ENCODE results near the gene THRB.

The THRB gene

DNA sequence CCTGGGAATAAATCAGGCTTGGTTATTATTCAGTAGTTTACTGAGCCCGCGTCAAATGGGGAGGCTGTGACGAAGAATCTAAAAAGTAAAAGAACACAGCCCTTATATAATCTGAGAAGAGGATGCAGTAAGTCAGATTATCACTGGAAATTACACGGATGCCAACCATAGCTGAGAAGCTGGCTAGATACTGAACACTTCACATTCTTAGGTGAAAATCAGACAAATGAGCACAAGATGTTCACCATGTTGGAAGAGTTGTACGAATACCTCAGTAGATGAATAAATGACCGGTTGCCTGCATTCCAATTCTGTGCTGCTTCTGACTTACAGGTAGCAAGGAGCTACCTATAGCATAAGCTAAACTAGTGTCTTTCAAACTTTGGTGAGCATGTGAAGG lies 254.3 kb downstream of the THRB start:
- DNase-seq (ENCODE audit: extremely low read depth in 1 of 2, low read depth in 1 of 2), result no peak

- DNase-seq (ENCODE audit: extremely low read depth in 1 of 2, low read depth in 1 of 2), result no peak
Observed at GRCh38 chr3:24237971-24238706, 256.5 kb downstream of the THRB start.

DNA sequence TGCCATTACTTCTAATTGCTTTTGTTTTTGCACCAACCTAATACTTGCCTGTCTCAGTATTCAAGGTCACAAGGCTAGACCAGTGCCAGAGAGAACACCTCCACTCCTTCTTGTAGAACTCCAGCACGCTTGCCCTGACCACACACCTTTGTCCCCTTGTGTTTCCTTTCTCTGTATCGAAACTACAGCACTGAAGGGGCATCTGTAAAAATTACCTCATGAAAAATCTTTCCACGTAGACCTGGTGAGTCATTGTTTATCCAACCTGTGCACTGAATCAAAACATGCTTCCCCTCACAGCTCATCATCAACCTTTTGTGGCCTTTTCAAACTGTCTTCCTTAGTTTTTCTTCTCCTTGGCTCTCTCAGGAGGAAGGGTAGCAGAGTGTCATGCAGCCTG lies 259.5 kb downstream of the THRB start:
- DNase-seq (ENCODE audit: extremely low read depth in 1 of 2, low read depth in 1 of 2), result no peak

GRCh38 chr3:24232784-24233183 lies 261.9 kb downstream of the THRB start:
- no peak for DNase-seq (ENCODE audit: extremely low read depth in 1 of 2, low read depth in 1 of 2)

GRCh38 chr3:24229468-24230221 lies 265.0 kb downstream of the THRB start:
- DNase-seq (ENCODE audit: extremely low read depth in 1 of 2, low read depth in 1 of 2), result no peak

GRCh38 chr3:24227635-24228034 lies 267.0 kb downstream of the THRB start:
- no peak for DNase-seq (ENCODE audit: extremely low read depth in 1 of 2, low read depth in 1 of 2)

GRCh38 chr3:24226397-24226796 lies 268.3 kb downstream of the THRB start:
- DNase-seq (ENCODE audit: extremely low read depth in 1 of 2, low read depth in 1 of 2), result no peak

DNA sequence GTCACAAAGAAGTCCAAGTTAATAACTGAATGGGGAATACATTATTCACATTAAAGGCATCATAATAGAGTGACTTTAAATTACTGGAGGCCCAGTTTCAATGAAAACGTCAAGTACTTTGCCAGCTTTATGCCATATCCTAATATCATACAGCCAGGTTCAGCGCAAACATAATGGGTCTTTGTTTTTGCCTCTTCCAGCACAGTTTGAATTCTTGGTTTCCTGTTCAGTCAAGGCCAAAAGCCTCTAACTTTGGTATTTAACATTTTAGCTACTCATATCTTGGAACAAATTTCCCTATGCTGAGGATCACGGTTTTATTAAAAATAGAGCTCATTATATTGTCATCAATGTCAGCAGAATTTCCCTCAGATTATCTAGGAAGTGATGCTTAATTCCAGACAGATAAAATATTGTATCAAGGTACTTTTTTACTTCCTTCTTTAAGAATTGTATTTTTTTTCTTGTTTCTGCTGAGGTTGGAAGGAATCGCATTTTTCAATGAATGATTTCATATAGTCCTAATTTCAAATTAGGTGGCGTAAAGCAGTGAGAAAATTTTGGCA lies 269.2 kb downstream of the THRB start:
- DNase-seq (ENCODE audit: extremely low read depth in 1 of 2, low read depth in 1 of 2), result no peak

GRCh38 chr3:24224666-24225384 lies 269.8 kb downstream of the THRB start:
- no peak for DNase-seq (ENCODE audit: extremely low read depth in 1 of 2, low read depth in 1 of 2)

- no peak for DNase-seq (ENCODE audit: extremely low read depth in 1 of 2, low read depth in 1 of 2)
Observed at GRCh38 chr3:24222165-24222805, 272.4 kb downstream of the THRB start.

DNA sequence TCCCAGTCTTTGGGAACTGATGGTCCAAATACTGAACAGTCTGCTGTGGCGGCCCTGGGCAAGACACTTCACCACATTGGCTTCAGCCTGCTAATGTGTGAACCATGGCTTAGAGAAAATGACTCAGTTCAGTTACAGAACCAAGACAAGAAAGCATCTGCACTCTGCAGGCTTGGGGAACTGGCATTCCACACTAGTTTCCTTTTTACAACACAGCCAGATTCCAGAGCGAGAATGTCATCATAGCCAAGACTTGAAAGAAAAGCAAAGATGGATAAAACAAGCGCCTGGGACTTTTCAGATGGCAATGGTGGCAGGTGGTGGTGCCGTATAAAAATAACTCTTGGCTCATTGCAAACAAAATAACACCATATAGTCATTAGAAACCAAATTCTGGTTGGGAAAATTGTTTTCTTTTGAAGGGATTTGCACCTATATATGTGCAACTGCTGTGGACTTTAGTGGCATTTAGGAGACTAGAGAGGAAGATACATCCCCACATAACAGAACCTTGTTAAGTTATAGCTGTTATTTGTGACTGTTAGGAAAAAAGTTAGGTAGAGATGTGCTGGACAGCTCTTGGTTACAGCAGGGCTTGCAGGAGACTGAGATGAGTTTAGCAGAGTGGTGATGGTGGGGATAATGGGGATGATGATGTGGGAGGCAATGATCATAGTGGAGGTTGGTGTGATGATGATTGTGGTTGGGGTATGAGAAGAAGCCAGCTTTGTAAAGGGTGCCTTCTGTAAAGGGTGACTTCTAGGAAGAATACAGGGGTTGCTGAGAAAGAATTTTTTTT lies 273.6 kb downstream of the THRB start:
- no peak for DNase-seq (ENCODE audit: extremely low read depth in 1 of 2, low read depth in 1 of 2)

DNA sequence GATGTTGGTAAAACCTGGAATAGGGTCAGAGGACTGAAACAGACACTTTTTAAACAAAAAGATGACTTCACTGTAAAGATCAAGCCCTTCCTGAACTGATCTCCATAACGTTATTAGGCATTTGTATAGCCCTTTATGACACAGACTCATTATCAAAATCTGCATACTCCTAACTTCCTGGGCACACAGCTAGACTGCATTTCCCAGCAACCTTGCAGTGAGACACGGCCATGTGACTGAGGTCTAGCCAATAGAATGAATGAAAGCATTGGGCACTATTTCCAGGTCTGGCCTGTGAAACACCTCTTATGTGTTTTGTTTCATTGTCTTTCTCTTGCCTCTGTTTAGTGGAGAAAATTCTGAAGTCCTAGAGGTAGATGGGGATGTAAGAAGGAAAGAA lies 279.1 kb downstream of the THRB start:
- no peak for DNase-seq (ENCODE audit: extremely low read depth in 1 of 2, low read depth in 1 of 2)

- no peak for DNase-seq (ENCODE audit: extremely low read depth in 1 of 2, low read depth in 1 of 2)
Observed at GRCh38 chr3:24211381-24211780, 283.3 kb downstream of the THRB start.

GRCh38 chr3:24202071-24202470 lies 292.6 kb downstream of the THRB start:
- DNase-seq (ENCODE audit: extremely low read depth in 1 of 2, low read depth in 1 of 2), result no peak

DNA sequence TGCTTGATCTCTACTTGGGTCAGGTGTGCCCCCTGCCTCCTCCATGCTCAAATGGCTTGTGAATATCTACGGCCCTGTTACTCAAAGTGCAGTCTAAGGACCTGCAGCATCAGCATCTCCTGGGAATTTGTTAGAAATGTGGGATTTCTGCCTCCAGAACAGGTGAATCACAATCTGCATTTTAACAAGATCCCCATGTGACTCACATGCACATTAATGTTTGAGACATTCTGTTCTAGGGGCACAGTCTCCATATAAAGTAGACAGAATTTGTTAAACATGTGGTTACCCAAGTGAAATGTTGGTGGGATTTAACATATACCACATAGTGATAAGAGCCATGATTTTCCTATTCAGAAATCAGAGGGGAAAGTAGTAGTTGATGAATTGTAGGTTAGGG lies 293.3 kb downstream of the THRB start:
- DNase-seq (ENCODE audit: extremely low read depth in 1 of 2, low read depth in 1 of 2), result no peak

DNA sequence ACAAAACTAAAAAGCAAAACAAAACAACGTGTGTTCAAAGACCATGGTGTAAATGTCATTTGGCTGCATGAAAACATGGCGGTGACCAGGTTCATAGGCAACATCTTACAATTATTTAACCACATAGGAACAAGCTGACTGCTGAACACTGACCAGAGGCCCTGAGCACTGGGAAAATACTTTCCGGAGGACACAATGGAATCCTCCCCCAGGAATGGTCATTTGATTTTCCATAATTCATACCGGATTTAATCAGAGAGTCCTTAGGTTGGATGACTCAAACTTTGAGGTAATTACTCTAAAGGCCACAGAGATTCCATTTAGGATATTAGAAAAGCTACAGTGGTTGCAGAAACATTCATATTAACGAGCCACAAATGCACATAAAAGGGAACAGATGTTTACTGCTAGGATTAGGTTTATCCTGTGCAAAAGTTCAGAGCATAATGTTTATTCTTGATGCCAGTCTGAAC lies 294.8 kb downstream of the THRB start:
- DNase-seq (ENCODE audit: extremely low read depth in 1 of 2, low read depth in 1 of 2), result no peak

GRCh38 chr3:24199300-24199699 lies 295.4 kb downstream of the THRB start:
- DNase-seq (ENCODE audit: extremely low read depth in 1 of 2, low read depth in 1 of 2), result no peak

DNA sequence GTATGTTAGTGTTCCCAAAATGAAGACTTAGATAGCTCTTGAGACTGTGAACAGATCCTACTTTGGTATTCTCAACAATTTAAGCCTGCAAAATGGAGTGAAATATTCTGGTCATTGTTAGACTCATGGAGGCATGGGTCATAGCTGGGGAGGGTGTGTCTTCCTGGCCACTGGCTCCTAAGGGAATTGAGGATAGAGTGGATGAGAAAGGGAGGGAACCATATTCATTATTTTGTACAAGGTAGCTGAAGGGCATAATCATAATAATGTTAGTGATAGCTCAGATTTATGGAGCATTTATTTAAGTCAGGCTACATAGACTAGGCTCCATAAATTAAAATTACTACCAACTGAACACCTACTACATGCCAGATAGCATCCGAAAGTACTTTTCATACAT lies 295.9 kb downstream of the THRB start:
- DNase-seq (ENCODE audit: extremely low read depth in 1 of 2, low read depth in 1 of 2), result no peak

- no peak for DNase-seq (ENCODE audit: extremely low read depth in 1 of 2, low read depth in 1 of 2)
Observed at GRCh38 chr3:24197809-24198208, 296.8 kb downstream of the THRB start.

DNA sequence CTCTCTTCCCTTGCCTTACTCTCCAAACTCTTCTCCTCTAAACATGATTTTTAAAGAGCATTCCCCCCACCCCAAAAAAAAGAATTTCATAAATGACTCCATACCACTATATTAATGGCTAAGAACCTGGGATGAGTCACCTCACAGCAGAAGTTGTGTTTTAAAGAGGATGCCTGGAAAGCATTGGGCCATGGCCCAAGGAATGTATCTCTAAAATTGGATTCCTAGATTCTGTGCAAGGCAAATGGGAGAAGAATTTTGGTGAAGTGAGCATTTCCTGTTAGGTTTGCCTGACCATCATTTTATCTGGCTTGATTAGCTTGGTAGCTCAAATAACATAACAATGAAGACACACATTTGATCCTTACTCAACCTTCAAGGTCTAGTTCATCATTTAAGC lies 298.1 kb downstream of the THRB start:
- DNase-seq (ENCODE audit: extremely low read depth in 1 of 2, low read depth in 1 of 2), result no peak
